Coronary artery (tissue), 2 donors: Measurements from ENCODE around the gene MGLL.

Experiments used
- DNase-seq: peaks from one replicate; pipeline ENCODE4 v3.0.0-alpha.2; 2017; ENCODE audit warnings: low spot score
- H3K27ac ChIP-seq, 2 donors: fragments of 200-600 bp; sonication (generic); one replicate each; pipeline ENCODE4 v1.5.1; 2016 to 2019
- H3K4me3 ChIP-seq: fragments of 200-600 bp; sonication (generic); 2 replicates; pipeline ENCODE4 v1.5.1; 2016; ENCODE audit warnings: mild to moderate bottlenecking, moderate library complexity
- TF ChIP-seq, protein P1 (sequence below): fragments of 200-600 bp; sonication (generic); IDR thresholded peaks from one replicate; pipeline ENCODE4 v1.5.1; 2019; ENCODE audit warnings: antibody characterized with exemption

Gene MGLL

DNA sequence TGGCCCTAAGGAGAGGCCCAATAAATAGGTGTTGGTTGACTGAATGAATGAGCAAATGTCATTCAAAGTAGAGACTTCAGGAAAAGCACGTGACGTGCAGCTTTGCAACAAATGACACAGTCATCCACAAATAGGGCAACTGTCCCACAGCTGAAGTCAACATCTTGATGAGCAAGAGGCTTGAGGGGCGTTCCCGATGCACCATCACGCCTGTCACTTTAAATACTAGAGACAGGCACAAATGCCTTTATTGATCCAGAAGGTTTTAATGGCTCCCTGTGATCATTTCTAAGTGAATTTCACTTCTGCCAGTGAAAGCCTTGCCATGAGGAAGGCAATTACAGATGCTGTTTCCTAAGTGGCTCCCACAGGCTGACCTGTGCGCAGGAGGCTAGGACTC, 105.9 kb downstream of the MGLL start:
- H3K4me3 ChIP-seq = no peak overlapping the region
- TF ChIP-seq, protein P1, sequence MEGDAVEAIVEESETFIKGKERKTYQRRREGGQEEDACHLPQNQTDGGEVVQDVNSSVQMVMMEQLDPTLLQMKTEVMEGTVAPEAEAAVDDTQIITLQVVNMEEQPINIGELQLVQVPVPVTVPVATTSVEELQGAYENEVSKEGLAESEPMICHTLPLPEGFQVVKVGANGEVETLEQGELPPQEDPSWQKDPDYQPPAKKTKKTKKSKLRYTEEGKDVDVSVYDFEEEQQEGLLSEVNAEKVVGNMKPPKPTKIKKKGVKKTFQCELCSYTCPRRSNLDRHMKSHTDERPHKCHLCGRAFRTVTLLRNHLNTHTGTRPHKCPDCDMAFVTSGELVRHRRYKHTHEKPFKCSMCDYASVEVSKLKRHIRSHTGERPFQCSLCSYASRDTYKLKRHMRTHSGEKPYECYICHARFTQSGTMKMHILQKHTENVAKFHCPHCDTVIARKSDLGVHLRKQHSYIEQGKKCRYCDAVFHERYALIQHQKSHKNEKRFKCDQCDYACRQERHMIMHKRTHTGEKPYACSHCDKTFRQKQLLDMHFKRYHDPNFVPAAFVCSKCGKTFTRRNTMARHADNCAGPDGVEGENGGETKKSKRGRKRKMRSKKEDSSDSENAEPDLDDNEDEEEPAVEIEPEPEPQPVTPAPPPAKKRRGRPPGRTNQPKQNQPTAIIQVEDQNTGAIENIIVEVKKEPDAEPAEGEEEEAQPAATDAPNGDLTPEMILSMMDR = no peak
- DNase-seq = no peak
- H3K27ac ChIP-seq = no peak overlapping the region

DNA sequence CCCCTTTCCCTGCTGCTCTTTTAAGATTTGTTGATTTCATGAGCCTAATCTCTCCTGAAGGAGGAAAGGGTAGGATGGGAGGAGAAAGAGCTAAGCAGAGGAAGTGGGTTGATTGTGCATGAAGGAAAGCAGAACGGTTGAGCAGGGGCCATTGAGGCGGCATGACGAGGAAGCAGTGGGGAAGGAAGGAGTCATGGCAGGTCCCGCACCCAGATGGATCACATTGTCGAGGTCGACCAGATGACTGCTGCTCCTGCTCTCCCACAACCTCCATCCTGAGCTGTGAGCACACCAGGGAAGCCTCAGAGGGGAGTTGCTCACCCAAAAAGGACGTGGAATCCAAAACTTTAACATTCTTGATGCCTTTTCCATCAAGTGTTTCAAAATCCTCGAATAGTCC, 106.8 kb downstream of the MGLL start:
- no peak for DNase-seq
- peak overlapping the region in 1 of 2 donors; percentile 2 for H3K27ac ChIP-seq
- H3K4me3 ChIP-seq = no peak overlapping the region
- TF ChIP-seq, protein P1 = no peak

DNA sequence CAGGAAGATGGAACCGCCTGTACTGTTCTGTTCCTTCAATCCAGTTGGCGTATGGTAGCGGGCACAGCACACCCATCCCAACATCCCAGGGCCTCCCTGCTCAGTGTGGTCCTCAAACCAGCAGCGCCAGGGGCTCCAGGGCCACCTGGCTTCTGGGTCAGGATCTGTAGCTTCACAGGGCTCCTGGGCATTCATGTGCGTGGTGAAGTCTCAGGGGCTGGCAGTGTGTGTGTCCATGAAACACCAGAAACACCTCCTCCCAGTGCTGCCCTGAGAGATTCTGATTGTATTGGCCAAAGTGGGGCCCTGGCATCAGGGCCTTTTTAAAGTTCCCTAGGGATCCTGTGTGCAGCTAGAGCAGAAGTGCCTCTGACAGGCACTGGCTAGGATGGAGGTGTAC, 107.4 kb downstream of the MGLL start:
- Histone ChIP-seq H3K4me3 (no peak overlapping the region), H3K27ac (no peak overlapping the region)
- TF ChIP-seq, protein P1 = no peak
- DNase-seq = no peak

DNA sequence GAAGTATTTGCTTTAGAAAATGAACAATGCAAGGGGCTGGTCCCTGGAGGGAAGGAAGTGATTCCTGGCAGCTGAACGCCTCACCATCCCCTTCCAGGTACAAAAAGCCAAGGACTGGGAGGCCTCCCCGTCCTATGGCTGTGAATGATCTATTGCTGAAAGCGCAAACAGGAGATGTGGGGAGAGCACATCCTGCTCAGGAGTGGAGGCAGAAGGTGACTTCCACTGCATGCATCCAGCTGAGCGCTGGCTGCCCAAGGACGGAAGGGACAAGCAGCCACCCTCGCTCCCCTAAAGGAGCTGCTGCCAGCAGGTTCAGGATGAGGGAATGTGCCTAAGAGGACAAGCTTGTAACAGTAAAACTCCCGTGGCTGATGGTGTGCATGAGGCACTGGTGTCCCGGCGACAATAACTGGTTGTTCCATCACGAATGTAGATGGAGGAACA, 108.2 kb downstream of the MGLL start:
- DNase-seq = no peak
- Histone ChIP-seq H3K27ac (peak overlapping the region in 1 of 2 donors; percentile 45), H3K4me3 (no peak overlapping the region)
- TF ChIP-seq, protein P1 = no peak

DNA sequence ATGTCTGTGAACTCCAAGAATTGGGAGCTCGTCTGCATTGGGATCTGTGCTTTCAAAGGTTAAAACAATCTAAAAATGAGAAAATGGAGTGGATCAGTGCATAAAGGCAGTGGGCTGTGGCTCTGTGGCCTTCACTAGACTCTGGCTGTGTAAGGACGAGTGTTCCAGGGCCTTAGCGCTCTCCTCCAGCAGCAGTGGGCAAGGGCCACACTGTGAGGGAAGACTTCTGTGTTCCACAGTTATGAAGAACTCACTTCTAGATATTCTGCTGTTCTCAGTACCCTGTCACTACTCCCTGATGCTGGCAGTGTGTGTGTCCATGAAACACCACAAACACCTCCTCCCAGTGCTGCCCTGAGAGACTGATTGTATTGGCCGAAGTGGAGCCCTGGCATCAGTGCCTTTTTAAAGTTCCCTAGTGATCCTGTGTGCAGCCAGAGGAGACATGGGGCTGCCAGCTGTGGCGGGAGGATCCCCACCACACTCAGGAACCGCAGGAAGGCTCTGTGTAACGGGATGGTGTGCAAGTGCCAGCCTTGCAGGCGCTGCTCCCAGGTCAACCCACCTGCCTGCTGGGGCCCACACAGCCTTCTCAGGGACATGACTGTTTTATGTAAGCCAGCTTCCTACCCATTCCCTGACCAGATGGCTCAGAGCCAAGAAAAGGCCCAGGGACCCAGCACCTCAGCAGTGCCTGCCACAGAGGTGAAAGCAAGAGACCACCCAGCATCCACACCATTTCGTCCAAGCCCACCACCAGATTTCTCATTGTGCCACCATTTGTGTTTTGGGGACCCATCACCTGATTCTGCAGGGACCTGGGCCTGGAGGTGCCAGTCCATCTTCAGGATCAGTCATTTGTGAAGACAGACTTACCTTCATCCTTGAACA, 109.2 kb downstream of the MGLL start:
- DNase-seq = no peak
- peak overlapping the region; percentile 36 to 77 for H3K27ac ChIP-seq
- TF ChIP-seq, protein P1 = no peak
- H3K4me3 ChIP-seq = no peak overlapping the region

DNA sequence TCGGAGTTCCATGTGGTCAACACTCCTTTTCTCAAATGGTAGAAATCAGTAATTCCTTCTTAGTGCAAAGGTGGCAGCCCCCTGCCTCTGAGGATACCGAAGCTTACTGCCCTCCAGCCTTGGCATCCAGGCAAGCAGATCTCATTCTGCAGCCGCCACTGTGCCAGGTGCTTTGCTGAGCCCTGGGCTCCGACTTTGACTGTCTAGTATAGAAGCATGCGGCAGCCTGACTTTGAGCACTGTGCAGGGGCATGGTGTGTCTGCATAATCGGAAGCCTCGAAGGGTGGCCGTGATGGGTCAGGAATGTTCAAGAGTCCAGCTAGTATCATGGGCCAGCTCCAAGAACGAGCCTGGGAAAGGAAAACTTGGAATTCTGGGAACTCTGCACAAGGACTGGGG, 109.9 kb downstream of the MGLL start:
- no peak for DNase-seq
- Histone ChIP-seq H3K4me3 (no peak overlapping the region), H3K27ac (peak overlapping the region in 1 of 2 donors; percentile 77)
- TF ChIP-seq, protein P1 = no peak

DNA sequence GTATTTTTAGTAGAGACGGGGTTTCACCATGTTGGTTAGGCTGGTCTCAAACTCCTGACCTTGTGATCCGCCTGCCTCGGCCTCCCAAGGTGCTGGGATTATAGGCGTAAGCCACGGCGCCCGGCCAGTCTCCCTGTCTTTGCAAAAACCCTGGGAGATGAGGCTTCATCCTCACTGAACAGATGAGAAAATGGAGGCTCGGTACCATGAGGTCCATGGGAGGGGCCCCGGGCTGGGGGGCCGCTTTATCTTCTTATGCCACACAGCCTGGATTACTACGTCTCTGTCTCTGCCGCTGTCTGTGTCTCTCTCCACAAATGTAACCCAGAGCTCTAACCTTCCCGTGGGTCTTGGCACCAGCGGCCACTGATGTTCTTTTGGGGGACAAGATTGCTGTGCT, 110.4 kb downstream of the MGLL start:
- TF ChIP-seq, protein P1 = no peak
- no peak overlapping the region for H3K4me3 ChIP-seq
- peak; percentile 12 for DNase-seq
- peak overlapping the region in 1 of 2 donors; percentile 77 for H3K27ac ChIP-seq
